Measurements from ENCODE around the gene CGNL1.

Gene CGNL1

DNA sequence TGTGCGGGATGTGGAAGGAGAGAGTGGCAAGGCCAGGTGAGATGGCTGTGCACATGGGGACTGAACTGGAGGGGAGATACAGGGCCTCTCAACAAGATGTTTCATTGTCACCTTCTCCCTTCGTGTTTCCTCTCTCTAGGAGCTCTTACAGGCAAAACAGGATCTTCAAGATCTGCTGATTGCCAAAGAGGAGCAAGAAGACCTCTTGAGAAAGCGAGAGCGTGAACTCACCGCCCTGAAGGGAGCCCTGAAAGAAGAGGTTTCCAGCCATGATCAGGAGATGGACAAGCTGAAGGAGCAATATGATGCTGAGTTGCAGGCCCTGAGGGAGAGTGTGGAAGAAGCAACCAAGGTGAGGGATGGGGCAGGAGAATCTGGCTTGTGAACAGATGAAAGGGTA lies 85.2 kb downstream of the CGNL1 start:
- Histone ChIP-seq H3K4me3 (replicated peaks; ENCODE audit: insufficient read depth, low read length) (no peak overlapping the region), H3K27me3 (ENCODE audit: insufficient read depth, poor library complexity, severe bottlenecking) (peaks cover 3% of the 10 kb centered on the region), H3K27ac (replicated peaks) (no peak overlapping the region)
- TF ChIP-seq POLR2AphosphoS5 (IDR thresholded peaks at IDR 0.05; ENCODE audit: low read depth) (no peak), GABPA (IDR thresholded peaks at IDR 0.05; ENCODE audit: low read depth) (no peak), SPI1 (IDR thresholded peaks at IDR 0.05; ENCODE audit: borderline replicate concordance, low read depth) (no peak)
- TF ChIP-seq, protein P1, sequence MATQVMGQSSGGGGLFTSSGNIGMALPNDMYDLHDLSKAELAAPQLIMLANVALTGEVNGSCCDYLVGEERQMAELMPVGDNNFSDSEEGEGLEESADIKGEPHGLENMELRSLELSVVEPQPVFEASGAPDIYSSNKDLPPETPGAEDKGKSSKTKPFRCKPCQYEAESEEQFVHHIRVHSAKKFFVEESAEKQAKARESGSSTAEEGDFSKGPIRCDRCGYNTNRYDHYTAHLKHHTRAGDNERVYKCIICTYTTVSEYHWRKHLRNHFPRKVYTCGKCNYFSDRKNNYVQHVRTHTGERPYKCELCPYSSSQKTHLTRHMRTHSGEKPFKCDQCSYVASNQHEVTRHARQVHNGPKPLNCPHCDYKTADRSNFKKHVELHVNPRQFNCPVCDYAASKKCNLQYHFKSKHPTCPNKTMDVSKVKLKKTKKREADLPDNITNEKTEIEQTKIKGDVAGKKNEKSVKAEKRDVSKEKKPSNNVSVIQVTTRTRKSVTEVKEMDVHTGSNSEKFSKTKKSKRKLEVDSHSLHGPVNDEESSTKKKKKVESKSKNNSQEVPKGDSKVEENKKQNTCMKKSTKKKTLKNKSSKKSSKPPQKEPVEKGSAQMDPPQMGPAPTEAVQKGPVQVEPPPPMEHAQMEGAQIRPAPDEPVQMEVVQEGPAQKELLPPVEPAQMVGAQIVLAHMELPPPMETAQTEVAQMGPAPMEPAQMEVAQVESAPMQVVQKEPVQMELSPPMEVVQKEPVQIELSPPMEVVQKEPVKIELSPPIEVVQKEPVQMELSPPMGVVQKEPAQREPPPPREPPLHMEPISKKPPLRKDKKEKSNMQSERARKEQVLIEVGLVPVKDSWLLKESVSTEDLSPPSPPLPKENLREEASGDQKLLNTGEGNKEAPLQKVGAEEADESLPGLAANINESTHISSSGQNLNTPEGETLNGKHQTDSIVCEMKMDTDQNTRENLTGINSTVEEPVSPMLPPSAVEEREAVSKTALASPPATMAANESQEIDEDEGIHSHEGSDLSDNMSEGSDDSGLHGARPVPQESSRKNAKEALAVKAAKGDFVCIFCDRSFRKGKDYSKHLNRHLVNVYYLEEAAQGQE (IDR thresholded peaks at IDR 0.05; ENCODE audit: insufficient replicate concordance, low read depth), result no peak
- TF ChIP-seq, protein P2, sequence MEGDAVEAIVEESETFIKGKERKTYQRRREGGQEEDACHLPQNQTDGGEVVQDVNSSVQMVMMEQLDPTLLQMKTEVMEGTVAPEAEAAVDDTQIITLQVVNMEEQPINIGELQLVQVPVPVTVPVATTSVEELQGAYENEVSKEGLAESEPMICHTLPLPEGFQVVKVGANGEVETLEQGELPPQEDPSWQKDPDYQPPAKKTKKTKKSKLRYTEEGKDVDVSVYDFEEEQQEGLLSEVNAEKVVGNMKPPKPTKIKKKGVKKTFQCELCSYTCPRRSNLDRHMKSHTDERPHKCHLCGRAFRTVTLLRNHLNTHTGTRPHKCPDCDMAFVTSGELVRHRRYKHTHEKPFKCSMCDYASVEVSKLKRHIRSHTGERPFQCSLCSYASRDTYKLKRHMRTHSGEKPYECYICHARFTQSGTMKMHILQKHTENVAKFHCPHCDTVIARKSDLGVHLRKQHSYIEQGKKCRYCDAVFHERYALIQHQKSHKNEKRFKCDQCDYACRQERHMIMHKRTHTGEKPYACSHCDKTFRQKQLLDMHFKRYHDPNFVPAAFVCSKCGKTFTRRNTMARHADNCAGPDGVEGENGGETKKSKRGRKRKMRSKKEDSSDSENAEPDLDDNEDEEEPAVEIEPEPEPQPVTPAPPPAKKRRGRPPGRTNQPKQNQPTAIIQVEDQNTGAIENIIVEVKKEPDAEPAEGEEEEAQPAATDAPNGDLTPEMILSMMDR (IDR thresholded peaks at IDR 0.05; ENCODE audit: insufficient read depth, low read length), result no peak
- no peak for DNase-seq (ENCODE audit: low read depth in 1 of 2, low spot score in 1 of 2)

DNA sequence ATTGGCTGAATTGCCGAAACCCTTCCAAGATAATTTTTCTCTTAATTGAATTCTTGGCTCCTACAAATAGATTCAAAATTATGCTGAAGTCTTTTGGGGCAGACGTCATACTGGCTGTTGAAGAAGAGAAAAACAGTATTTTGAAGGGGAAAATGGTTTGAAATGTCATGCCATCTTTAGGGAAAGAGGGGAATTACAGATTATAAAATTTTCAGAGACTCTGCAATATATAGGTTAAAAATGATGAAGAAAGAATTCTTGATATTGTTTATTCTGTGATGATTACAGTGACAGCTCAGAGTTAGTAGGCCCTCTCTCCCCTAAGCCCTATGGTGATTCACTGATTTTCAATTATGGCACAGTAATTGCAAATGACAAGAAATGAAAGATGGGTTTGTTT lies 86.1 kb downstream of the CGNL1 start:
- TF ChIP-seq, protein P2 (IDR thresholded peaks at IDR 0.05; ENCODE audit: insufficient read depth, low read length), result no peak
- no peak for TF ChIP-seq SPI1 (IDR thresholded peaks at IDR 0.05; ENCODE audit: borderline replicate concordance, low read depth)
- no peak for TF ChIP-seq POLR2AphosphoS5 (IDR thresholded peaks at IDR 0.05; ENCODE audit: low read depth)
- TF ChIP-seq, protein P1 (IDR thresholded peaks at IDR 0.05; ENCODE audit: insufficient replicate concordance, low read depth), result no peak
- no peak for TF ChIP-seq GABPA (IDR thresholded peaks at IDR 0.05; ENCODE audit: low read depth)

DNA sequence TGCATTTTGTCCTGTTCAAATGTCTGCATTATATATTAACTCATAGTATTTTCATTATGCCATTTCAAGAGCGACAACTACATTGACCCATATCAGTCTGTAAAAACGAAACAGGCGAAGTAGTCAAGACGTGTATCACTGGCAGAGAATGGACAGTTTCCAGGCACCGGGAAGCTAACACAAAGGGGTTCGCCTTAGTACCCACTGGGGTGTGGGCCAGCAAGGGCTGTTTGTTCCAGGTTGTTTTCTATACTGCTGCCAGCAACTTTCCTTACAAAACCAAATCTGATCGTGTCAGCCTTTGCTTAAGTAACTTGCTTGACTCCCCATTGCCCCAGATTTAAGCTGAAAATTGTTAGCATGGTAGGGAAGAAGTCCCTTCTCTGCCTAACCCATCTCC lies 87.1 kb downstream of the CGNL1 start:
- TF ChIP-seq GABPA (IDR thresholded peaks at IDR 0.05; ENCODE audit: low read depth), result no peak
- TF ChIP-seq SPI1 (IDR thresholded peaks at IDR 0.05; ENCODE audit: borderline replicate concordance, low read depth), result no peak
- TF ChIP-seq POLR2AphosphoS5 (IDR thresholded peaks at IDR 0.05; ENCODE audit: low read depth), result no peak
- TF ChIP-seq, protein P1 (IDR thresholded peaks at IDR 0.05; ENCODE audit: insufficient replicate concordance, low read depth), result no peak
- TF ChIP-seq, protein P2 (IDR thresholded peaks at IDR 0.05; ENCODE audit: insufficient read depth, low read length), result no peak

More for the DNA sequence above, 86.1 kb downstream of the CGNL1 start:
- no peak for DNase-seq (ENCODE audit: low read depth in 1 of 2, low spot score in 1 of 2)
- Histone ChIP-seq H3K27ac (replicated peaks) (no peak overlapping the region), H3K27me3 (ENCODE audit: insufficient read depth, poor library complexity, severe bottlenecking) (peaks cover 3% of the 10 kb centered on the region), H3K4me3 (replicated peaks; ENCODE audit: insufficient read depth, low read length) (no peak overlapping the region)

More for the DNA sequence above, 87.1 kb downstream of the CGNL1 start:
- H3K27me3 ChIP-seq (ENCODE audit: insufficient read depth, poor library complexity, severe bottlenecking), result peaks cover 3% of the 10 kb centered on the region
- H3K27ac ChIP-seq (replicated peaks), result no peak overlapping the region
- DNase-seq (ENCODE audit: low read depth in 1 of 2, low spot score in 1 of 2), result no peak
- H3K4me3 ChIP-seq (replicated peaks; ENCODE audit: insufficient read depth, low read length), result no peak overlapping the region

All from HL-60 (cell line).